GM12873 (cell line): ENCODE measurements around the gene IL18RAP.

Experiments used
- TF ChIP-seq, protein P1 (sequence below): IDR thresholded peaks from 2 replicates; pipeline ENCODE4 v1.5.1; 2012; ENCODE audit warnings: low read depth, mild to moderate bottlenecking, moderate library complexity, low read length, control low read depth; ENCODE audit not compliant: insufficient read depth; ENCODE audit errors: missing control alignments

The IL18RAP gene

DNA sequence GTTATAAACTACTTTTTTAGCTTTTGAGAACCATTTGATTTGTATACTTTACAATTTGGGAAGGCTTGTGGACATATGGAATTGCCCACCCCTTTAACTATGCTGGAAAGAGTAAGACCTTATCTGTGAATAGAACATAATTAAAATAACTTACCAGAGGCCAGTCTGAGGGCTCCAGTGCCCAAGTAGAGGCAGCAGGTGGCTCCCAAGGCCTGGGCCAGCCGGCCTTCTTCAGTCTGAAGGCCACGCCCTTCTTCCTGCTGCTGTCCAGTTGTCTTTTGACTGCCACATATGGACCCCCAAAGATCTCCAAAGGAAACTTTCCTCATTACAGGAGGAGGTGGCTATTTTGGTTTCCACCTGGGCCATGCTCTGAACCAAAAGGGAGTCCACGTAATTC, 12.0 kb upstream of the IL18RAP start:
- TF ChIP-seq, protein P1, sequence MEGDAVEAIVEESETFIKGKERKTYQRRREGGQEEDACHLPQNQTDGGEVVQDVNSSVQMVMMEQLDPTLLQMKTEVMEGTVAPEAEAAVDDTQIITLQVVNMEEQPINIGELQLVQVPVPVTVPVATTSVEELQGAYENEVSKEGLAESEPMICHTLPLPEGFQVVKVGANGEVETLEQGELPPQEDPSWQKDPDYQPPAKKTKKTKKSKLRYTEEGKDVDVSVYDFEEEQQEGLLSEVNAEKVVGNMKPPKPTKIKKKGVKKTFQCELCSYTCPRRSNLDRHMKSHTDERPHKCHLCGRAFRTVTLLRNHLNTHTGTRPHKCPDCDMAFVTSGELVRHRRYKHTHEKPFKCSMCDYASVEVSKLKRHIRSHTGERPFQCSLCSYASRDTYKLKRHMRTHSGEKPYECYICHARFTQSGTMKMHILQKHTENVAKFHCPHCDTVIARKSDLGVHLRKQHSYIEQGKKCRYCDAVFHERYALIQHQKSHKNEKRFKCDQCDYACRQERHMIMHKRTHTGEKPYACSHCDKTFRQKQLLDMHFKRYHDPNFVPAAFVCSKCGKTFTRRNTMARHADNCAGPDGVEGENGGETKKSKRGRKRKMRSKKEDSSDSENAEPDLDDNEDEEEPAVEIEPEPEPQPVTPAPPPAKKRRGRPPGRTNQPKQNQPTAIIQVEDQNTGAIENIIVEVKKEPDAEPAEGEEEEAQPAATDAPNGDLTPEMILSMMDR = no peak

GRCh38 chr2:102412199-102412598, 10.8 kb upstream of the IL18RAP start:
- TF ChIP-seq, protein P1 = no peak

- TF ChIP-seq, protein P1 = no peak
Measured at GRCh38 chr2:102417946-102418345, 5.0 kb upstream of the IL18RAP start.

DNA sequence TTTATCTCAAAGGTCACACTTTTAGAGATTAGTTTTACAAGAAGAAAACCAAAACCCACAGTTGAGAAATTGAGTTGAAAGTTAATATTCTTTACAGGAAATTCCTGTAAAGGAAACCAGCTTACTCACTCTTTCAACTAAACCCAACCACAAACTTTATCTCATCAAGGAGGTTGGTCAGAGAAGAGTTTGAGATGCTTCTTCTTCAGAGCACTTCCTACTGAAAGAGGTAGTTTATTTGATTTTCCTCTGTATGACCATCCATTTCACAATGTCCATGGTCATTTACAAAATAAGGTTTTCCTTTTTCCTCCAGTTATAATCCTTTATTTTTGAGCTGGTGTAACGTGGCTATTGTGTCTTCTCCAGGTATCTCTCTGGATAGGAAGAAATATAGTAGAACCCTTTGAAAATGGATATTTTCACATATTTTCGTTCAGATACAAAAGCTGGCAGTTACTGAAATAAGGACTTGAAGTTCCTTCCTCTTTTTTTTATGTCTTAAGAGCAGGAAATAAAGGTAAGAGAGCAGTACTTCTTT, 4.5 kb upstream of the IL18RAP start:
- TF ChIP-seq, protein P1 = no peak

- TF ChIP-seq, protein P1 = no peak
Measured at GRCh38 chr2:102420290-102420689, 2.7 kb upstream of the IL18RAP start.

- TF ChIP-seq, protein P1 = no peak
Measured at GRCh38 chr2:102421890-102422759, 835 bp upstream of the IL18RAP start.

GRCh38 chr2:102423368-102423767, 408 bp downstream of the IL18RAP start:
- TF ChIP-seq, protein P1 = no peak
